ENCODE results near the gene DUSP15. TPM values are rescaled to one million over a fixed set of nuclear protein-coding genes. Genes with fewer than 3 reads are reported as not detected.
"Not testable (repeated sequence)": the region's sequence is repeated elsewhere in the genome, so short reads cannot be mapped to it uniquely, and the experiment has no call there.

DUSP15 gene
- 19.3 TPM for total RNA-seq (ENCODE audit: unreplicated experiment)
- long read RNA-seq, partial matches to known transcripts, result 0 of 1 reads
- long read RNA-seq, other reads (novel, unspliced or antisense), result 1 of 1 reads

GRCh38 chr20:31869942-31870725, at the start of gene DUSP15, which contains the start of gene TTLL9:
TSS of gene DUSP15 (minus strand) at chr20:31870527. CDS start at chr20:31870337, 190 bp downstream.
TSS of gene TTLL9 (plus strand) at chr20:31870634. CDS start at chr20:31871127, 493 bp downstream.
- peak; percentile 81 for DNase-seq
- Mint-ChIP-seq H3K4me3 (ENCODE audit: unreplicated experiment) (peak within 1 kb of the TSS; percentile 98), H3K27me3 (ENCODE audit: unreplicated experiment) (peaks cover 26% of the 10 kb centered on the region), H3K4me1 (ENCODE audit: low read depth, unreplicated experiment) (peaks cover 2% of the 10 kb centered on the region), H3K27ac (ENCODE audit: unreplicated experiment) (peak within 1 kb of the TSS; percentile 74), H3K36me3 (ENCODE audit: unreplicated experiment) (peaks cover 4% of the 10 kb centered on the region), H3K9me3 (ENCODE audit: unreplicated experiment) (peaks cover 6% of the 10 kb centered on the region)
- TF ChIP-seq CTCF (IDR thresholded peaks at IDR 0.05; ENCODE audit: partially characterized antibody, unreplicated experiment), result no peak

GRCh38 chr20:31919410-31920155, 49.3 kb upstream of the DUSP15 start:
- no peaks in the 10 kb centered on the region for H3K36me3 Mint-ChIP-seq (ENCODE audit: unreplicated experiment)
- H3K4me1 Mint-ChIP-seq (ENCODE audit: low read depth, unreplicated experiment), result peaks cover 4% of the 10 kb centered on the region
- no peak overlapping the region for H3K4me3 Mint-ChIP-seq (ENCODE audit: unreplicated experiment)
- H3K27ac Mint-ChIP-seq (ENCODE audit: unreplicated experiment), result no peak overlapping the region
- TF ChIP-seq CTCF (IDR thresholded peaks at IDR 0.05; ENCODE audit: partially characterized antibody, unreplicated experiment), result no peak
- DNase-seq, result no peak
- peaks cover 5% of the 10 kb centered on the region for H3K9me3 Mint-ChIP-seq (ENCODE audit: unreplicated experiment)
- peaks cover 7% of the 10 kb centered on the region for H3K27me3 Mint-ChIP-seq (ENCODE audit: unreplicated experiment)

GRCh38 chr20:31918466-31919105, 48.3 kb upstream of the DUSP15 start:
- Mint-ChIP-seq H3K36me3 (ENCODE audit: unreplicated experiment) (no peaks in the 10 kb centered on the region), H3K4me1 (ENCODE audit: low read depth, unreplicated experiment) (peaks cover 2% of the 10 kb centered on the region), H3K9me3 (ENCODE audit: unreplicated experiment) (peaks cover 2% of the 10 kb centered on the region), H3K27me3 (ENCODE audit: unreplicated experiment) (peaks cover 6% of the 10 kb centered on the region), H3K4me3 (ENCODE audit: unreplicated experiment) (no peak overlapping the region), H3K27ac (ENCODE audit: unreplicated experiment) (no peak overlapping the region)
- no peak for TF ChIP-seq CTCF (IDR thresholded peaks at IDR 0.05; ENCODE audit: partially characterized antibody, unreplicated experiment)
- DNase-seq, result no peak

- DNase-seq; H3K4me3 Mint-ChIP-seq (ENCODE audit: unreplicated experiment); H3K9me3 Mint-ChIP-seq (ENCODE audit: unreplicated experiment); H3K27me3 Mint-ChIP-seq (ENCODE audit: unreplicated experiment); H3K4me1 Mint-ChIP-seq (ENCODE audit: low read depth, unreplicated experiment); H3K27ac Mint-ChIP-seq (ENCODE audit: unreplicated experiment); H3K36me3 Mint-ChIP-seq (ENCODE audit: unreplicated experiment): not testable (repeated sequence)
Measured at GRCh38 chr20:31917962-31918412, 47.7 kb upstream of the DUSP15 start.

GRCh38 chr20:31916708-31917107, 46.4 kb upstream of the DUSP15 start:
- Mint-ChIP-seq H3K36me3 (ENCODE audit: unreplicated experiment) (no peaks in the 10 kb centered on the region), H3K27me3 (ENCODE audit: unreplicated experiment) (peaks cover 9% of the 10 kb centered on the region), H3K4me1 (ENCODE audit: low read depth, unreplicated experiment) (peaks cover 4% of the 10 kb centered on the region), H3K4me3 (ENCODE audit: unreplicated experiment) (no peak overlapping the region), H3K9me3 (ENCODE audit: unreplicated experiment) (peaks cover 5% of the 10 kb centered on the region), H3K27ac (ENCODE audit: unreplicated experiment) (no peak overlapping the region)
- no peak for DNase-seq
- no peak for TF ChIP-seq CTCF (IDR thresholded peaks at IDR 0.05; ENCODE audit: partially characterized antibody, unreplicated experiment)

Measured in glutamatergic neuron (in vitro differentiated cells).